DMS153 (cell line): ENCODE data around the gene TBC1D4.
"Not testable (repeated sequence)": the region's sequence is repeated elsewhere in the genome, so short reads cannot be mapped to it uniquely, and the experiment has no call there.

Experiments
- DNase-seq: peaks from one replicate; lab custom pipeline; 2025; lab: John Stamatoyannopoulos, UW

The TBC1D4 gene

GRCh38 chr13:75273695-75274094 lies 208.3 kb downstream of the TBC1D4 start:
- not testable (repeated sequence) for DNase-seq

DNA sequence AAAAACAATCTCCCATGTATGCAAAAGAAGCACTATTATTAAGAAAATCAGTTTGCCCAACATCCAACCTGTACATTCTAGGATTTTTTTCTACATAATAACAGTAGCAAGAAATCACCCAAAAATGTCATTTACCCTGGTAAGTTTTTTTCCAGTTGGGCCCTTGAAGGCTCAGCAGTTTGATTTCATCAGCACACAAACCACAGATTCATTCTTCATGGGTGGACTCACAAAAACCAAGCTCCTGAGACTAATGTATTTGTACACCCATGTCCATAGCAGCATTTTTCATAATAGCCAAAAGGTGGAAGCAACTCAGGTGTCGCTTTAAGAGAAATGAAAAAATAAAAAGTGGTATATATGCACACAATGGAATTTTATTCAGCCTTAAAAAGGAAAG lies 210.1 kb downstream of the TBC1D4 start:
- no peak for DNase-seq

GRCh38 chr13:75268481-75268880 lies 213.5 kb downstream of the TBC1D4 start:
- DNase-seq = not testable (repeated sequence)

- DNase-seq = no peak
Observed at GRCh38 chr13:75264611-75265010, 217.4 kb downstream of the TBC1D4 start.

GRCh38 chr13:75263741-75264407 lies 218.1 kb downstream of the TBC1D4 start:
- DNase-seq = no peak

GRCh38 chr13:75258159-75258782 lies 223.7 kb downstream of the TBC1D4 start:
- peak; percentile 21 for DNase-seq

- DNase-seq = no peak
Observed at GRCh38 chr13:75256922-75257321, 225.0 kb downstream of the TBC1D4 start.

GRCh38 chr13:75255653-75256052 lies 226.3 kb downstream of the TBC1D4 start:
- DNase-seq = no peak

DNA sequence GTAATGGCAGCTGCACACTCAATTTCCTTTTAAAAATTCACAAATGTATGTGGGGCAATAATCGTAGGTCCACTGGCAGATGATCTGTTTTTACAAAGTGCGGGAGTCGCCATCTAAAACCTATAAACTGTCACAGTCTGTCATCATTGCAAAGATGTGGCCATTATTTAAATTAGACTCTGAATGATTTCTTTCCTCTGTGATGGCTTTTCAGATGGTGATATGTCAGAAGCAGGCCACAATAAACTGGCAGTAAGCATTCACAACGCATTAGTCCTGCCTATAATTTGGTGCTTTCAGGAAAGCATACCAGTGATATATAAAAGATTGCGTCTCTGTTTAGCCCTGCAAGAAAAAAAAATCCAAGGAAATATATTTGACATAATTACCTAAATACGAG lies 226.8 kb downstream of the TBC1D4 start:
- no peak for DNase-seq

GRCh38 chr13:75251188-75251587 lies 230.8 kb downstream of the TBC1D4 start:
- DNase-seq = no peak

GRCh38 chr13:75250526-75251178 lies 231.3 kb downstream of the TBC1D4 start:
- no peak for DNase-seq

DNA sequence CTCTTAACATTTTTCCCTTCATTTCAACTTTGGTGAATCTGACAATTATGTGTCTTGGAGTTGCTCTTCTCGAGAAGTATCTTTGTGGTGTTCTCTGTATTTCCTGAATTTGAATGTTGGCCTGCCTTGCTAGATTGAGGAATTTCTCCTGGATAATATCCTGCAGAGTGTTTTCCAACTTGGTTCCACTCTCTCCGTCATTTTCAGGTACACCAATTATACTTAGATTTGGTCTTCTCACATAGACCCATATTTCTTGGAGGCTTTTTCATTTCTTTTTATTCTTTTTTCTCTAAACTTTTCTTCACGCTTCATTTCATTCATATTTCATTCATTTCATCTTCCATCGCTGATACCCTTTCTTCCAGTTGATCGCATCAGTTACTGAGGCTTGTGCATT lies 236.4 kb downstream of the TBC1D4 start:
- not testable (repeated sequence) for DNase-seq

- not testable (repeated sequence) for DNase-seq
Observed at GRCh38 chr13:75240240-75240639, 241.7 kb downstream of the TBC1D4 start.

DNA sequence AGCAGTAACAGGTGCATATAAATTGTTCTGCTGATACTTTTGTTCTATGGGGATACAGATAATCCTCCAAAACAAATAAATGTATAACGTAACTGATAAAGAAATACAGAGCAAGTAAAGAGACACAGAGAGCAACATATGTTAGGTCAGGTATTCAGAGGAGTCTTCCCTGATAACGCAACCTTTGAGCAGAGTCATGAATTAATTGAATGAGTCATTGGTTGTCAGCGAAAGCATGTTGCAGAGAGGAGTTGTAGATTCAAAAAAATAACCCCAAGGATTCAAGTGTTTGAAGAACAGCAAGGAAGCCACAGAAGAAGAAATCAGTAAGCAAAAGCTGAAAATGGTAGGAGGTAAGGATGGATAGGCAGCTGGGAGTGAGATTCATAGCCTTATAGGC lies 245.2 kb downstream of the TBC1D4 start:
- DNase-seq = no peak
